ENCODE results near the gene IQCH.
"Not testable (repeated sequence)": the region's sequence is repeated elsewhere in the genome, so short reads cannot be mapped to it uniquely, and the experiment has no call there.

The IQCH gene

DNA sequence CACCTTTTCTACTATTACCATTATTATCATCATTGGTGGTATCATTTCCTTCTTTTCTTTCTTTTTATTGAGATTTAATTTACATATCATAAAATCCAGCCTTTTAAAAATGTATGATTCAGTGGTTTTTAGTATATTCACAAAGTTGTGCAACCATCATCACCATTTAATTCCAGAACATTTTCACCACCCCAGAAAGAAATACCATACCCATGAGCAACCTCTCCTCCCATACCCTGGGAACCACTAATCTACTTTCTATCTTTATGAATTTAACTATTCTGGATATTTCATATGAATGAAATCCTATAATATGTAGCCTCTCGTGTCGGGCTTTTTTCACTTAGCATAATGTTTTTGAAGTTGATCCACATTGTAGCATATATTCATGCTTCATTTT lies 29.2 kb upstream of the IQCH start:
- DNase-seq (ENCODE audit: insufficient read length): no peak
- no peak for TF ChIP-seq POLR2A (IDR thresholded peaks at IDR 0.05; ENCODE audit: low read depth, low read length)
- TF ChIP-seq POLR2AphosphoS5 (IDR thresholded peaks at IDR 0.05; ENCODE audit: low read depth, low read length): no peak
- TF ChIP-seq TAF1 (IDR thresholded peaks at IDR 0.05; ENCODE audit: borderline replicate concordance, low read depth, low read length): no peak
- no peak for FAIRE-seq

DNA sequence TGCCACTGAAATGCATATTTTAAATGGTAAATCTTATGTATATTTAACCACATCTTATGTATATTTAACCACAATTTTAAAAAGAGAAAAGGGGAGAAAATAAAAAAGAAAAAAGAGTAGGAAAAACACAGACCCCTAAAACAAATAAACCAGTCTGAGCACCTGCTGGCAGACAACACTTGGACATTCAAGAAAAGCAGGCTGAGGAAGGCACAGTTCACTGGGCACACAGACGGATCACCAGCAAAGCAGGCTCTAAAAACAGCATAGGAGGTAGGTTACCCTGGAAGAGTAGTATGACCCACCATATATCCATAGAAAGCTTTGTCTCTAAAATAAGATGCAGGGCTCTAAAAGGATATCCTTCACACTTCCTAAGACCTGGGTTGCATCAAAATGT lies 27.2 kb upstream of the IQCH start:
- FAIRE-seq (no peak), DNase-seq (ENCODE audit: insufficient read length) (no peak)
- TF ChIP-seq POLR2A (IDR thresholded peaks at IDR 0.05; ENCODE audit: low read depth, low read length) (no peak), POLR2AphosphoS5 (IDR thresholded peaks at IDR 0.05; ENCODE audit: low read depth, low read length) (no peak), TAF1 (IDR thresholded peaks at IDR 0.05; ENCODE audit: borderline replicate concordance, low read depth, low read length) (no peak)

DNA sequence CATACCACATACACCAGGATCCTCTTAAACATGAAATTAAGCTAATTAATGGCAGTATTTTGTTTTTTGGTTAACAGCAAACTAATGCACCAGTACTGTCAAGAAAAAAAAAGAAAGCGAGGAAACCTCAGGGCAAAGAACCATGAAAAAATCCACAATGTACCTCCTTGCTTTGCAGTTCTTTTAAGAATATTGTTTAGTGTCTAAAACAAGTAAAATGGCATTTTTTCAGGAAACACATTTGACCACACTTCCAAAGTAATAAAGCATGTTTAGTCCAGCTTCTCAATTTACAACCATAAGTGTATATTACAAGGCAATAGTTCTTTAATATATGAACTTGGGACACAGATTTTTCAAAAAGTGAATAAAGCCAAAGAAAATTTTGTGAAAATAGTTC lies 26.7 kb upstream of the IQCH start:
- DNase-seq (ENCODE audit: insufficient read length) (no peak), FAIRE-seq (no peak)
- no peak for TF ChIP-seq POLR2AphosphoS5 (IDR thresholded peaks at IDR 0.05; ENCODE audit: low read depth, low read length)

DNA sequence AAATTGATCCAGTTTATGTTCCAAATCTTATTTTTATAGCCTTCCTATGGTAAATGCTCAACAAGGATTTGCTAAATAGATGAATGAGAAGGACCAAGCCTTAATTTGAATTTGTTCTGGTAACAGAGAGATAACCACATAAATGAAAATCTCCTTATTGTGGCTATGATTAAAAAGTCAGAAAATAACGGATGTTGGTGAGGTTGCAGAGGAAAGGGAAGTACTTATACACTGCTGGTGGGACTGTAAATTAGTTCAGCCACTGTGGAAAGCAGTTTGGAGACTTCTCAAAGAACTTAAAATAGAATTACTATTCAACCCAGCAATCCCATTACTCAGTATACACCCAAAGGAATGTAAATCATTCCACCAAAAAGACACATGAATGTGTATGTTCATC lies 26.3 kb upstream of the IQCH start:
- DNase-seq (ENCODE audit: insufficient read length) (no peak), FAIRE-seq (no peak)
- TF ChIP-seq TAF1 (IDR thresholded peaks at IDR 0.05; ENCODE audit: borderline replicate concordance, low read depth, low read length) (no peak), POLR2A (IDR thresholded peaks at IDR 0.05; ENCODE audit: low read depth, low read length) (no peak), POLR2AphosphoS5 (IDR thresholded peaks at IDR 0.05; ENCODE audit: low read depth, low read length) (no peak)

DNA sequence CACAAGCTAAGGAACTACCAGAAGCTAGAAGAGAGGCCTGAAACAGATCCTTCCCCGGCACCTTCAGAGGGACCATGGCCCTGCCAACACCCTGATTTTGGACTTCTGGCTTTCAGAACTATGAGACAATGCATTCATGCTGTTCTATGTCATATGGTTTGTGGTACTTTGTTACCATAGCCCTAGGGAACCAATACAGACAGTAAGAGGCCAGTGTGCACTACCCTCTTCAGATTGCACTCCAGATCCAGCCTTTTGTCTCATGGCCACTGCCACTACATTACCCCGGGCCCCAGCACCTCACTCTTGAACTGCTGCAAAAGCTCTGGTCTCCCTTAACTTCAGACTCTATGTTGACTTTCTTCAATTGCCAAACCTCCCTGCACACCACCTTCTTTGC lies 24.1 kb upstream of the IQCH start:
- FAIRE-seq: no peak
- DNase-seq (ENCODE audit: insufficient read length): no peak
- TF ChIP-seq POLR2A (IDR thresholded peaks at IDR 0.05; ENCODE audit: low read depth, low read length) (no peak), POLR2AphosphoS5 (IDR thresholded peaks at IDR 0.05; ENCODE audit: low read depth, low read length) (no peak), TAF1 (IDR thresholded peaks at IDR 0.05; ENCODE audit: borderline replicate concordance, low read depth, low read length) (no peak)

DNA sequence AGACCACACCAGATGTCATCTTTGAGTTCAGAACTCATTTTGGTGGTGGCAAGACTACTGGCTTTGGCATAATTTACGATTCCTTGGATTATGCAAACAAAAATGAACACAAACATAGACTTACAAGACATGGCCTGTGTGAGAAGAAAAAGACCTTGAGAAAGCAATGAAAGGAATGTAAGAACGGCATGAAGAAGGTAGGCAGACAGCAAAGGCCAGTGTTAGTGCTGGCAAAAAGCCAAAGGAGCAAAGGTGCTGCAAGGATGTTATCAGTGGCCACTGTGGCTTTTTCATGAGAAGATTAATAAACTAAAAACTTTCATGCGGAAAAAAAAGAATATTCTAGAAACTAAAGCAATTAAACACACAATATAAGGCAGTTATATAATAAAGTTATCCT lies 22.0 kb upstream of the IQCH start:
- DNase-seq (ENCODE audit: insufficient read length) (no peak), FAIRE-seq (no peak)
- TF ChIP-seq POLR2AphosphoS5 (IDR thresholded peaks at IDR 0.05; ENCODE audit: low read depth, low read length) (no peak), POLR2A (IDR thresholded peaks at IDR 0.05; ENCODE audit: low read depth, low read length) (no peak), TAF1 (IDR thresholded peaks at IDR 0.05; ENCODE audit: borderline replicate concordance, low read depth, low read length) (no peak)

DNA sequence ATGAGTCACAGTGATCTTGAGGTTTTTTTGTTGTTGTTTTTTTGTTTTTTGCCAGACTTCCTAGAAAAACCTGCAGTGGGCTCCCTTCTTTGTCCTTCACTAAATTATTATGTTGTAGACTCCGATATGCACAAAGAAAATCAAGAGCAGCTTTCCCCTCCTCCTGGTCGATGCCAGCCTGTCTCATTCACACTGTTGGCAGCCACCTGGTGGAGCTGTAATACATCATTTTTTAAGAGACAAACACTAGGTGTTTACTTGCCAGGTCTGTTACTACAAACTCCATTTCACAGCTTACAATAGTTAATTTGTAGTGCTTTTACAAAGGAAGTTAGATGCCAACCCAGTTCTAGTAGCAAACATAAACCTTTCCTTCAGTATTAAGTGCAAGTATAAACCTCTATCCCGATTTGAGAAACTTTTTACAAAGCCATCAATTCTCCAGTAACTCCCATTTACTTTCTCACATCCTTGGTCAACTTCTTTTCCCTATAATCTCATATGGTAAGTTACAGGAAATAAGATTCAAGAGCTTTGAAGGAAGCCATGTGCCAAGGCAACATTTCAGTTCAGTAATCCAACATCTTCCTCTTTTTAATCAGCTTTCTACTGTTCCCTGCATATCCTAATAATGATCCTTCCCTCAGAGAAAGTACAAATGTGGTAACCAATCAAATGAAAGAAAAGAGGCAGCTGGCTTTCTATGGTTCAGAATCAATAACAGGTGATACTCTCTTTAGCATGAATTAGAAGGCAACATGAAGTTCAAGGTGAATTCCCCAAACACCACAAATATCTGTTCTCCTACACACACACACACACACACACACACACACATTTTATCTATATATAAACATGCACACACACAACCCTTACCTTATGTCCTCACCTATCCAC lies 14.1 kb upstream of the IQCH start:
- DNase-seq (ENCODE audit: insufficient read length): no peak
- TF ChIP-seq TAF1 (IDR thresholded peaks at IDR 0.05; ENCODE audit: borderline replicate concordance, low read depth, low read length) (no peak), POLR2AphosphoS5 (IDR thresholded peaks at IDR 0.05; ENCODE audit: low read depth, low read length) (no peak), POLR2A (IDR thresholded peaks at IDR 0.05; ENCODE audit: low read depth, low read length) (no peak)
- FAIRE-seq: peak; percentile 30

DNA sequence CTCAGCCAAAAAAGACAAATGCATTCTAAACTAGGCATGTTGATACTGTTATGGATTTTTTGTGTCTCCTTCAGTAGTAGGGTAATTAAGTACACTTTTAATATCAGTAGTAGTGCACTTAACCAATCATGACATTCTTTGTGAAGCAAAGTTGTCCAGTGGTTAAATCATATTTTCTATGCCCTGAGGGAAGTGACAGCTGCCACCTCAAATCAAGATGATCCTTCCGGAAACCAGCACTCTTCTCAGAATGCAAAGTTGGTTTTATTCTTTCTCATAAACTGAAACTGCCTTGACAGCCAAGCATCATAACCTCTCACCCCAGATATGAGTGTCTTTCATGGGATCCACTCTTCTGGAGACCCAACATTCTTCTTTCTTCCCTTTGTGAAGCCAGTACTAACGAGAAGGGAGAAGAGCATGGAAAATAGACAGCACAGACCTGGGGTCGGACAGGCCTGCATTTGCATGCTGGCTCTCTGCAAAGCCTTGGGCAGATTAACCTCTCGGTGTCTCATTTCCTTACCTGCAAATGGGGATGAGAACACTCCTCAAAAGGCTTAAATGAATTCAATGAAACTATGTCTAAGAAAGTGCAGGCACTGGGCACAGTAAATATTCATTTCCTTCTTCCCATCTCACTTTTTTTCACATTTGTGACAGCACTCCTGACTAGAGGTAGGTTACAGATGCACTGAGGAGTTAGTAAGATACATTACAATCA lies 13.3 kb upstream of the IQCH start:
- DNase-seq (ENCODE audit: insufficient read length) (peak; percentile 41), FAIRE-seq (peak; percentile 81)
- TF ChIP-seq POLR2A (IDR thresholded peaks at IDR 0.05; ENCODE audit: low read depth, low read length) (no peak), TAF1 (IDR thresholded peaks at IDR 0.05; ENCODE audit: borderline replicate concordance, low read depth, low read length) (no peak)

DNA sequence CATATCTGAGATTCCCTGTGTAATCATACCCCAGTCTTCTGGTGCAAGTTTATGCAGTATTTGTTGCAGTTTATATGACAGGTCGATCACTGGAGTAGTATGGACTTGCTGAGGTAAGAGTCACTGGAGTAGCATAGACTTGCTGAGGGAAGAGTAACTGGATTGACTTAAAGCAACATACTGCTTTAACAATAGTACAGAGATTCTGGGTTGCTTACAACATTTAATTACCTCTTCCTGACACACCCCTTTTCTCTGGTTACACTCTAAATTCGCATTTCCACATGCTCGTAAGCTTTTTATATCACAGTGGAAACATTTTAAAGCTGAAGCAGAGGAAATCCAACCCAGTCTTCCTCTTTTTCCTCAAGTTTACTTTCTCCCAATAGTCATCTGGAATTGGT lies 11.9 kb upstream of the IQCH start:
- no peak for FAIRE-seq

DNA sequence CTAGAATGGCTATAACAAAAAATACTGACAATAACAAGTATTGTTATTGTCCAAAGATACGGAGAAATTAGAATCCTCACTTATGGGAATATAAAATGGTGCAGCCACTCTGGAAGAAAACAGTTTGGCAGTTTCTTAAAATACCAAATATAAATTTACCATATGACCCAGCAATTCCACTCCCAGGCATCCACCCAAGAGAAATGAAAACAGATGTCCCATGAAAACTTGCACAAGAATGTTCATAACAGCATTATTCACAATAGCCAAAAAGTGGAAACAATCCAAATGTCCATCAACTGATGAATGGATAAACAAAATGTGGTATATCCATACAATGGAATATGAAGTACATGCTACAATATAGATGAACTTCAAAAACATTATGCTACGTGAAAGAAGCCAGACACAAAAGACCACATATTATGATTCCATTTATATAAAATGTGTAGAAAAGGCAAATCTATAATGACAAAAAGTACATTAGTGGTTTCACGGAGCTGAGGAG lies 9.6 kb upstream of the IQCH start:
- no peak for FAIRE-seq
- TF ChIP-seq TAF1 (IDR thresholded peaks at IDR 0.05; ENCODE audit: borderline replicate concordance, low read depth, low read length) (no peak), POLR2A (IDR thresholded peaks at IDR 0.05; ENCODE audit: low read depth, low read length) (no peak)
- DNase-seq (ENCODE audit: insufficient read length): no peak

More for the DNA sequence above, 11.9 kb upstream of the IQCH start:
- TF ChIP-seq POLR2AphosphoS5 (IDR thresholded peaks at IDR 0.05; ENCODE audit: low read depth, low read length) (no peak), TAF1 (IDR thresholded peaks at IDR 0.05; ENCODE audit: borderline replicate concordance, low read depth, low read length) (no peak), POLR2A (IDR thresholded peaks at IDR 0.05; ENCODE audit: low read depth, low read length) (no peak)
- DNase-seq (ENCODE audit: insufficient read length): no peak

DNA sequence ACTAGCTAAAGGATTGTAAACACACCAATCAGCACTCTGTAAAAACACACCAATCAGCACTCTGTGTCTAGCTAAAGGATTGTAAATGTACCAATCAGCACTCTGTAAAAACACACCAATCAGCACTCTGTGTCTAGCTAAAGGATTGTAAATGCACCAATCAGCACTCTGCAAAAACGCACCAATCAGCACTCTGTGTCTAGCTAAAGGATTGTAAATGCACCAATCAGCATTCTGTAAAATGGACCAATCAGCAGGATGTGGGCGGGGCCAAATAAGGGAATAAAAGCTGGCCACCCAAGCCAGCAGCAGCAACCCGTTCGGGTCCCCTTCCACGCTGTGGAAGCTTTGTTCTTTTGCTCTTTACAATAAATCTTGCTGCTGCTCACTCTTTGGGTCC lies 8.0 kb upstream of the IQCH start:
- DNase-seq (ENCODE audit: insufficient read length); FAIRE-seq: not testable (repeated sequence)

DNA sequence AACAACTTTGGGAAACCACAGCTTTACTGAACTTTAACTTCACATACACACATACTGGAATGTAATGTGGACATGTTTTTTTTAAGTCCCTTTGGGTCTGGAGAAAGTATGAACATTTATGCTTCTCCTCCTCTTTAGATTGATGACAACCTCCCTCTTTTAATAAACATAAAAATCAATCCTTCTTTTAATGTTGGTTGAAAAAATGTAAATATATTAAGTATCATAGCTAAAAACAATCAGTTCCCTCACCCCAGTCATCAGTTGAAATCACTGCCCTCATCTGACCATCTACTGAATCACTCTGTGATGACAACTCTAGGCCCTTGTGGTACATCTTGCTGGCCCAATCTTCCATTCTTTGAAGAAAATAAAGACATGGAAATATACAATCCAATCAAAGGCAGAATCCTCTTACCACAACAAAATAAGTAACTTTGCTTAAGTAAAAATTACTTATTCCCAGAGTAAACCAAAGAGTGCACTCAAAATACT lies 6.5 kb upstream of the IQCH start:
- DNase-seq (ENCODE audit: insufficient read length): no peak
- no peak for FAIRE-seq
- no peak for TF ChIP-seq POLR2AphosphoS5 (IDR thresholded peaks at IDR 0.05; ENCODE audit: low read depth, low read length)
- TF ChIP-seq POLR2A (IDR thresholded peaks at IDR 0.05; ENCODE audit: low read depth, low read length): no peak
- TF ChIP-seq TAF1 (IDR thresholded peaks at IDR 0.05; ENCODE audit: borderline replicate concordance, low read depth, low read length): no peak
